SK-N-MC (cell line): ENCODE measurements around the gene PDLIM7.

Source experiments
- EZH2 ChIP-seq: fragments of 200-600 bp; sonication (generic); IDR thresholded peaks from one replicate; pipeline ENCODE4 v1.6.1; 2017; ENCODE audit warnings: antibody characterized with exemption
- POLR2AphosphoS5 ChIP-seq: IDR thresholded peaks from 2 replicates; pipeline ENCODE4 v1.6.1; 2012; ENCODE audit warnings: mild to moderate bottlenecking, low read depth, low read length, borderline replicate concordance

- TF ChIP-seq EZH2: no peak
- TF ChIP-seq POLR2AphosphoS5: no peak
These were observed 27.5 kb downstream of the PDLIM7 start for GRCh38 chr5:177469750-177470525.
